Measurements from ENCODE around the gene PPP1R14B.

Gene PPP1R14B

GRCh38 chr11:64245797-64246620 is 734 bp downstream of the PPP1R14B start:
- peak; percentile 52 for DNase-seq (ENCODE audit: low spot score)

- DNase-seq (ENCODE audit: low spot score), result no peak
Observed at GRCh38 chr11:64245401-64245796, 1.3 kb downstream of the PPP1R14B start.

GRCh38 chr11:64244966-64245365 is 1.8 kb downstream of the PPP1R14B start:
- no peak for DNase-seq (ENCODE audit: low spot score)

GRCh38 chr11:64244107-64244506 is 2.6 kb downstream of the PPP1R14B start:
- no peak for DNase-seq (ENCODE audit: low spot score)

GRCh38 chr11:64243236-64243854 is 3.4 kb downstream of the PPP1R14B start:
- DNase-seq (ENCODE audit: low spot score), result no peak

GRCh38 chr11:64241491-64242374 is 5.0 kb downstream of the PPP1R14B start:
- DNase-seq (ENCODE audit: low spot score), result no peak

- DNase-seq (ENCODE audit: low spot score), result peak; percentile 99
Observed at GRCh38 chr11:64241241-64241490, 5.6 kb downstream of the PPP1R14B start.

GRCh38 chr11:64240435-64241240 is 6.1 kb downstream of the PPP1R14B start, which contains the start of gene FKBP2:
FKBP2 (plus strand) TSS chr11:64241095; CDS start chr11:64242388, 1,293 bp downstream.
- DNase-seq (ENCODE audit: low spot score), result peak; percentile 98

GRCh38 chr11:64239662-64240434 is 6.9 kb downstream of the PPP1R14B start:
- no peak for DNase-seq (ENCODE audit: low spot score)

GRCh38 chr11:64238999-64239398 is 7.7 kb downstream of the PPP1R14B start:
- no peak for DNase-seq (ENCODE audit: low spot score)

GRCh38 chr11:64238076-64238475 is 8.7 kb downstream of the PPP1R14B start:
- no peak for DNase-seq (ENCODE audit: low spot score)

GRCh38 chr11:64237484-64237951 is 9.2 kb downstream of the PPP1R14B start:
- DNase-seq (ENCODE audit: low spot score), result no peak

GRCh38 chr11:64235437-64236161 is 11.1 kb downstream of the PPP1R14B start:
- no peak for DNase-seq (ENCODE audit: low spot score)

- DNase-seq (ENCODE audit: low spot score), result no peak
Observed at GRCh38 chr11:64234647-64235379, 11.9 kb downstream of the PPP1R14B start.

- no peak for DNase-seq (ENCODE audit: low spot score)
Observed at GRCh38 chr11:64233913-64234586, 12.7 kb downstream of the PPP1R14B start, which contains the start of gene VEGFB. VEGFB (plus strand) TSS chr11:64234584; CDS start chr11:64234834, 250 bp downstream.

- no peak for DNase-seq (ENCODE audit: low spot score)
Observed at GRCh38 chr11:64232967-64233315, 13.8 kb downstream of the PPP1R14B start.

- DNase-seq (ENCODE audit: low spot score), result no peak
Observed at GRCh38 chr11:64232182-64232966, 14.4 kb downstream of the PPP1R14B start.

GRCh38 chr11:64231546-64231945 is 15.2 kb downstream of the PPP1R14B start:
- DNase-seq (ENCODE audit: low spot score), result no peak

All from hematopoietic multipotent progenitor cell treated with erythropoietin and hydrocortisone succinate and interleukin-3 and kit ligand, for 15 days (in vitro differentiated cells).